HG03460 (cell line): ENCODE data around the gene SPATS2.
A peak's percentile ranks its signal among the peaks of the same experiment; 100 is the strongest.

Experiments
- ATAC-seq: cut with Tn5 transposase; IDR thresholded peaks from one replicate; pipeline ENCODE4 v1.9.1; 2021; ENCODE audit not compliant: unreplicated experiment

SPATS2 gene

DNA sequence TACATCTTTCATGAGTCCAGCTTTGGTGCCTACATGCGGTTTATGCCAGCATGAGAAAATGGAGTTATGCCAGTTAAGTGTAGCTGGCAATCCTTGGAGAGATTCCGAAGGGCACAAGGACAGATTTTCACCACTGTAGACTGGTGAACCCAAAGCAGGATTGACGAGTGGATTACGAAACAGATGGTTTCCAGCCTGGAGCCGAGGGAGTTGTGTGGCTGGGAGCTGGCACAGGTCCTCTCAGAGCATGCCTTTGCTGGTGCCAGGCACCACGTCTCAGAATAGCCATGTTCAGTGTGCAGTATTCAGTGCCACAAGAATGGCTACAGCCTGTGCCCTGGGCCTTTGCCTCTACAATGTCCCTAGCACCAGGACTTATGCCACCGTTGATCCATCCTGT, 184.8 kb downstream of the SPATS2 start:
- ATAC-seq, result no peak

DNA sequence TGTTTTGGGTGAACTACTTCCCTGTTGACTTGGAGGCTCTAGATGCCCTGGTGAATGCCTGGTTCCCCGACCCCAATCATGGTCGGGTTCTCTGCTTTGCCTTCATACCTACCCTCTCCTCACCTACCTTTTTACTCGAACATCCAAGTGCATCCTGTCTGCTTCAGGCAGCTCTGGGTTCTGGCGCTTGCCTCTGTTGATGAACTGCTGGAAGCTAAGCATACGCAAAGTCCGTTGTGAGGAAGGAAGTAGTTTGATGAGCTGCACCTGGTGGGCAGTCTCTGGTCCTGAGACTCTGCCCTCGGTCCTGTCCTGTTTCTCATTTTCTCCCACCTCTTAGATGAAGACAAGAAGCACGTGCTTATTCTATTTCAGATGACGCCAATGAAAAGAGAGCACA, 185.2 kb downstream of the SPATS2 start:
- no peak for ATAC-seq

DNA sequence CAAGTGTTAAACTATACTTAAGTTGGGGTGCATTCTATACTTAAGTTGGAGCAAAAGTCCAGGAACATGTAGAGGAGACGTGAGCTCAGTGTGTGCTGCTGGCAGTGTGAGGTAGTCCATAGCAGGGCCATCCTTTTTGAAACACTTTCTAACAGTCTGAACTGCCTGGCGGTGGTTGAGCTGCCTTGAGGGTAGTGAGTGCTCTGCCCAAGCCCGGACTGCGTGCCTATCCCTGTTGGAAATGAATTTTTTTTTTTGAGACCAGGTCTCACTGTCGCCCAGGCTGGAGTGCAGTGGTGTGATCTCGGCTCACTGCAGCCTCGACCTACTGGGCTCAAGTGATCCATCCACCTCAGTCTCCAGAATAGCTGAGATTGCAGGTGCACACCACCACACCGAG, 185.6 kb downstream of the SPATS2 start:
- no peak for ATAC-seq

DNA sequence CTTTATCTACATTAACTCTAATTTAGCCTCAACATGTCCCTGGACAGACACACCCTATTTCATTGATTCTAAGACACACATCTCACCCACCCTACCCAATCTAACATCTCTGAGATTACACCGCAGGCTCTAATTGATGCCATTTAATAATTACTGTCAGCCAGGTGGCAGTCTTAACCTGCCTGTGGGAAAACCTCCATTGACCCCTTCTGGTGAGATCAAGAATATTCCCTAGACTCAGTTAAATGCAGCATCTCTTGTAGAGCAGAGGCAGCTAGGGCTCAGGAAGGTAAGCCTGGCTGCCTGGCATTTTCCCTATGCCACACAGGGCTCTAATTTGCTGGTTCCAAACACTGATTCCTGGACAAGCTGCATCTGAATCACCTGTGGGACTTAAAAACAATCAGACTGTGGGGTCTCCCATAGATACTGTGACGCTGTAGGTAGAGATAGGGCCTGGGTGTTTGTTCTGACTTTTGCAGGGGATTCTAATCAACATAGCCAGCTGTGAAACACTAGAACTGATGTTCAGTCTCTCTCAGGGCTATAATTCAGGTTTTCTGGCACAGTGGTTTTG, 186.3 kb downstream of the SPATS2 start:
- ATAC-seq, result no peak

DNA sequence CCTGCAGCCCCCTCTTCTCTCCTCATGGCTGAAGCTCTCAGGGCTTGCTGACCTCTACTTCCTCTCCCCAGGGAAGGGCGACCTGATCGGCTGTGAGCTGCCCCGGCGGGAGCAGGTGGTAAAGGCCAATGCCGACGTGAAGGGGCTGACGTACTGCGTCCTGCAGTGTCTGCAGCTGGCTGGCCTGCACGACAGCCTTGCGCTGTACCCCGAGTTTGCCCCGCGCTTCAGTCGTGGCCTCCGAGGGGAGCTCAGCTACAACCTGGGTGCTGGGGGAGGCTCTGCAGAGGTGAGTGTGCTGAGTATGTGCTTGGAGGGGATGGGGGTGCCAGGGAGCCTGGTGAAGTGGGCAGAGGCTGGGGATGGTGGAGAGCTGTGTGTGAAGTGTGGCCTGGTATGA, 187.0 kb downstream of the SPATS2 start:
- no peak for ATAC-seq

DNA sequence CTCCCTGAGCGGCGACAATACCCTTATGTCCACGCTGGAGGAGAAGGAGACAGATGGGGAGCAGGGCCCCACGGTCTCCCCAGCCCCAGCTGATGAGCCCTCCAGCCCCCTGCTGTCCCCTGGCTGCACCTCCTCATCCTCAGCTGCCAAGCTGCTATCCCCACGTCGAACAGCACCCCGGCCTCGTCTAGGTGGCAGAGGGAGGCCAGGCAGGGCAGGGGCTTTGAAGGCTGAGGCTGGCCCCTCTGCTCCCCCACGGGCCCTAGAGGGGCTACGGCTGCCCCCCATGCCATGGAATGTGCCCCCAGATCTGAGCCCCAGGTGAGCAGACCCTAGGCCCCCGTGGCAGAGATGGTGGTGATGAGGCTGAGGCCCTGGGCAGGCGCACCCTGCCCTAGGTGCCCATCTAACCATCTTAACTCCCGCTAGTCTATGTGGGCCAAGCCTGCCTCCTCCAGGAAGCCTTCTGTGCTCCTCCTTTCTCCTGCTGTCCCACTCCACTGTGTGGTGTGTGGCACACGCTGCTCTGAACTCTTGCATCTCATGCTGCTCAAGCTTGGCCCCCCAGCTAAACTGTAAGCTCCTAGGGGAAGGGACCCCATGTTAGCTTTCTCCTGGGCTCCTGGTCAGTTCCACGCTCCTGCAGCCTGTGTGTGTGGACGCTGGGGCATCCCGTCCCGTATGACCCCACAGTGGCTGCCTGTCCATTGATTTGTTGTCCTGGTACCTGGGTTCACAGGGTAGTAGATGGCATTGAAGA, 188.5 kb downstream of the SPATS2 start:
- no peak for ATAC-seq

DNA sequence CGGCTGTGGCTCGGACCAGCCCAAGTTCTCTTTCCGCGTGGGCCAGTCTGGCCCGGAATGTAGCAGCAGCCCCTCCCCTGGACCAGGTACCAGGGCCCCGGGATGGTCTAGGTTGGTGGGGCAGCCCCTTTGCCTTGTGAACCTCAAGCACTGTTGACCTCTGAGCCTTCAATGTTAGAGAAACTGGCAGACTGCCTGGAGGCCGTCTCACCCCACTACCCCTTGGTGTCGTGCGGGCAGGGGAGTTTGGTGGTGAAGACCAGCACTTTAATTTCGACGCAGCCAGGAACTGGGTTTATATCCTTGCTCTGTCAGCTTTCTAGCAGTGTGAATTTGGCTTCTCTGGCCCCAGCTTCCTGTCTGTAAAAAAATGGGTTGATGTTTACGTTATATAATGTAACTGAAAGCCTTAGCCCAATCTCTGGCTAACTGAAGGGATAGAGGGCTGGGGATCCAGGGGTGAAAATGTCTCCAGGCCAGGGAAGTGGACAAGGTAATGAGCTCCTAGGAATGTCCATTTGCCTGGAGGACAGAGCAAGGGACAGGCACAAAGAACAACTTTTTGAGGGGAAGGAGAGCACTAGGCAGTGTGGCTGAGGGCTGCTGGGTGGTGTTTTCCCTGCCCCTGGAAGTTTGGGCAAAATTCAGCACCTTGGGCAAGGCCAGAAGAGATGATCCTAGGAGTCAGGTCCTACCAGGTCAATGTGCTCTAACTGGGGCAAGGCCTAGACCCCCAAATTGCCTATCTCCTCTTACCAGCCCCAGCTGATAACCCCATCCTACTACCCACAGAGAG, 189.3 kb downstream of the SPATS2 start:
- ATAC-seq, result no peak

DNA sequence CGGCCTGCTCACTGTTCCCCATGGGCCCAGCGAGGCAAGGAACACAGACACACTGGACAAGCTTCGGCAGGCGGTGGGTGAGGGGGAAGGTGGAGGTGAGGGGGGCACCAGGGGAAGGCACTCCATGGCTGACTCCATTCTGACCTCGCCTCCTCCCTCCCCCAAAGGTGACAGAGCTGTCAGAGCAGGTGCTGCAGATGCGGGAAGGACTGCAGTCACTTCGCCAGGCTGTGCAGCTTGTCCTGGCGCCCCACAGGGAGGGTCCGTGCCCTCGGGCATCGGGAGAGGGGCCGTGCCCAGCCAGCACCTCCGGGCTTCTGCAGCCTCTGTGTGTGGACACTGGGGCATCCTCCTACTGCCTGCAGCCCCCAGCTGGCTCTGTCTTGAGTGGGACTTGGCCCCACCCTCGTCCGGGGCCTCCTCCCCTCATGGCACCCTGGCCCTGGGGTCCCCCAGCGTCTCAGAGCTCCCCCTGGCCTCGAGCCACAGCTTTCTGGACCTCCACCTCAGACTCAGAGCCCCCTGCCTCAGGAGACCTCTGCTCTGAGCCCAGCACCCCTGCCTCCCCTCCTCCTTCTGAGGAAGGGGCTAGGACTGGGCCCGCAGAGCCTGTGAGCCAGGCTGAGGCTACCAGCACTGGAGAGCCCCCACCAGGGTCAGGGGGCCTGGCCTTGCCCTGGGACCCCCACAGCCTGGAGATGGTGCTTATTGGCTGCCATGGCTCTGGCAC, 190.1 kb downstream of the SPATS2 start:
- no peak for ATAC-seq

DNA sequence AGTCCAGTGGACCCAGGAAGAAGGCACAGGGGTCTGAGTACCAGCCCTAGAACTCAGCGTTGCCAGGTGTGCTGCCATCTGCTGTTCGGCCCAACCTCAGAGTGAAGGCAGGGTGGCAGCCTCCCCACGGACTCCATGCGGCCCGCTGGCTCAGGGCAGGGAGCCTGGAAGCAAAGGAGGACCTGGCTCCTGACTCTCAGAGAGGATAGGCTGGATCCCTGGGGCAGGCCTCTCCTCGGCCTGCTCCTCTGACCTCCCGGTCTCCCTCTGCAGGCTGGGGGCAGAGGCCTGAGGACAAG, 190.6 kb downstream of the SPATS2 start:
- no peak for ATAC-seq

DNA sequence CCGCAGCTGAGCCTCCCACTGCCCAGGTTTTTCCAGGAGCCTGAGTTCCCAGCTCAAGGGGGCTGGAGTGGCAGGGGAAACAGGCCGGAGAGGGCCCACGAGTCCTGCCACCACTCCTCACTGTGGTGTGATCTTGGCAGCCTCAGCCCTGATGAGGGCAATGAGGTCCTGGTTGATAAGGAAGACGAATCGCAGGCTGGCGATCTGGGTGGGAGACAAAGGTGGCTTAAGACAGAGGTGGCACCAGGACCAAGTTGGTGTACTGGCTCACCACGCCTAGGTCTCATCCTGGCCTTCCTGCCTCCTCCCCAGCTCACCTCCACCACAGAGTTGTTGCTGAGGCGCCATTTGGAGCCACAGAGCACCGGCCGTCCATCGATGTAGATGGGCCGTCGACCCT, 191.3 kb downstream of the SPATS2 start:
- ATAC-seq, result no peak

DNA sequence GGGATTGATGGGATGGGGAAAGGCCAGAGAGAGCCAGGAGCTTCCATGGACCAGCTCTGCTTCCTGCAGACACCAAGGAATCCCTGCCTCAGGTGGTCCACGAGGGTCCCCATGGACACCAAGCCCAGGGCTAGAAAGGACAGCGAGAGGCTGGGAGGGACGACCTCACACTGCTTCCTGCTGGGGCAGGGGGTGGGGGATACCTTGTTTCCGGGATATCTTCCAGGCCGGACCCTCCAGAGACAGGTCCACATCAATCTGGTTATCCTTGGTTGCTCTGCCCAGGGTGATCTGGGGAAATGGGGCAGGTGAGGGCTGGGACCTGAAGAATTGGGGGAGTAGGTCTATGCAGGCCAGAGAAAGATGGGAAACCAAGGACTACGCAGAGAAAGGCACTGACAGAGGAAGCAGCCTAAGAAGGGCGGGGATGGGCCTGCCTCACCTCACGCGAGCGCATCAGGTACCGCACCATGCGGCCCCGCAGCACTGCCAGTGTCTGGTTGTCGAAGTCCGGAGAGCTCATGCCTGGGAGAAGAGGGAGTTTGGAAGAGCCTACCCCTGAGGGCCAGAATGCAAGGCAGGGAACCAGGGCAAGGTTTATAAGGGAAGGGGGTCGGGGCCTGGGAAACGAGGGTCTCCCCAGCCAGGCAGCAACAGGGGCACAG, 191.9 kb downstream of the SPATS2 start:
- no peak for ATAC-seq

DNA sequence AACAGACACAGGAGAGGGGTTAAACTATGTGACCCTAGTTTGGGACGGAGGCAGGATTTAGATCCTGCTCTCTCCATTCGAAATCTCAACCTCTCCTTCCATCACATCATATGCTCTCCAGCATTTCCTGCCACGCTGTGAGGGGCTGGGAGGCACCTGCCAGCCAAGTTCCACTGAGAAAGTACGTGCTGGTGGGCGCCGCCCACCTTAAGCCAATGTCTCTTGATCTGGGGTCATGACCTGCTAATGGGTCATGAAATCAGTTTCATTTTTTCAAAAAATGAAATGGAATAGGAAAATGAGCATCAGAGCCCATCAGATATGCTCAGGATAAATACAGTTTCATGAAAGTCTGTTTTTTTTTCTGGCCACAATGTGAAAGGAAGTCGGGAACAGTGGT, 193.4 kb downstream of the SPATS2 start:
- ATAC-seq, result no peak

DNA sequence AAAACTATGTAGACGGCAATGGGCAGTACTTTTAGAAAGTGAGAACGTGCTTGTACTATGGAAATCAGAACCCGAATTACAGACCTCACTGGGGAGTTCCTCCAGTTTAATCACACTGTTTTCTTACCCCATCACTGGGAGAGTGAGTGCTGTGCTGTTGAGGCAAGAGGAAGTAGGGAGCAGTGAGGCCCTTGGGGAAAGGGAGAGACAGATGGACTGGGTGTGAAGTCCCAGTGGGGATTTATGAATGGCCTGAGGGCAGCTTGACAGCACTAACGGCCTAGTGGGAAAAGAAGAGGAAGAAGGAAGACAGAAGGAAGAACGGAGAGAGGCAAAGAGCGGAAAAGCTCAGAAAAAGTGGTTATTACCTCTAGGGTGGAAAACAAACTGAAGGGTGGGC, 195.0 kb downstream of the SPATS2 start:
- no peak for ATAC-seq

DNA sequence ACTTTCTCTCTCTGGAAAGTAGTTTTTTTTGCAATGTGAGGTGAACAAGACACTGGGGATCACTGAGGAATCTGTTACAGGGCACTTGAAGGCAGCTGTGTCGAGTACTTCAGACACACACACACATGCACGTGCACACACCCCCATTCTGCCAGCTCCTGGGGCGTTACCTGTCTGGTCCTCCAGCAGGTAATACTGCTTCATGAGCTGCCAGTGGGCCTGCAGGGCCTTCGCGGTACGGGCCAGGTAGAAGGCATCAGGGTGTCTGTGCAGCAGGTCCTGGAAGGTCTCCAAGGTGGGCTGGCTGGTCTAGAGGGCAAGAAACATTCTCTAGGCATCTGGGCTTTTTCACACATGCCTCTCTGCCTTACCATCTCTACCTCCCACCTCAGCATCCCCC, 195.6 kb downstream of the SPATS2 start:
- no peak for ATAC-seq

DNA sequence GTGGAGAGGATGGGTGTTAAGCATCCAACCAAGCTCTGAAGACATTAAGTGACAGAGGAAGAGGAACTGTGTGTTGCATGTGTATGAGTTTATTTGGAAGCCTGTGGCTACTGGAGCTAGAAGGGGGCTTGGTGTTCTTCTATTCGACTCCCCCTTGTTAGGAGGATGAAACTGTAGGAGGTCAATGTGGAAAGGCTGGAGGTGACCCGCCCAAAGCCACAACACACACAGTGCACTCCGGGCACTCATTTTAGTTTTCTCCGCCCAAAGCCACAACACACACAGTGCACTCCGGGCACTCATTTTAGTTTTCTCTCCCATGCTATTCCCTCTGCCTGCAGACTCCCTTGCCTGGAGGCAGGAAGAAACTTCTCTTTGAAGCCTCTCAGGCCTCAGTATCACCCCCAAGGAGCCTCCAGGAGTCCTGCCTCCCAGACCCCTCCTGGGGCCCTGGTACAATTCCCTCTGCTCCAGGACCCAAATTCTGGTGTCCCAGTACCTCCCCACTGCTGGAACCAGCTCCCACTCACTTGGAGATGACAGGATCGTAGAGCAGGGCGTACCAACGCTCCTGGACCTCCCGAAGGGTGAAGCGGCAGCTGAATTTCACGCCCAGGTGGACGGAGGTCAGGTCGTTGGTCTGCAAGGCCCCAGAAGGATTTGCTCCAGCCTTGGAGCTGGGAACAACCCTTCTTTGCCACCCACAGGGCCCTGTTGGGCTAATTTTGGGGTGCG, 196.9 kb downstream of the SPATS2 start:
- no peak for ATAC-seq

DNA sequence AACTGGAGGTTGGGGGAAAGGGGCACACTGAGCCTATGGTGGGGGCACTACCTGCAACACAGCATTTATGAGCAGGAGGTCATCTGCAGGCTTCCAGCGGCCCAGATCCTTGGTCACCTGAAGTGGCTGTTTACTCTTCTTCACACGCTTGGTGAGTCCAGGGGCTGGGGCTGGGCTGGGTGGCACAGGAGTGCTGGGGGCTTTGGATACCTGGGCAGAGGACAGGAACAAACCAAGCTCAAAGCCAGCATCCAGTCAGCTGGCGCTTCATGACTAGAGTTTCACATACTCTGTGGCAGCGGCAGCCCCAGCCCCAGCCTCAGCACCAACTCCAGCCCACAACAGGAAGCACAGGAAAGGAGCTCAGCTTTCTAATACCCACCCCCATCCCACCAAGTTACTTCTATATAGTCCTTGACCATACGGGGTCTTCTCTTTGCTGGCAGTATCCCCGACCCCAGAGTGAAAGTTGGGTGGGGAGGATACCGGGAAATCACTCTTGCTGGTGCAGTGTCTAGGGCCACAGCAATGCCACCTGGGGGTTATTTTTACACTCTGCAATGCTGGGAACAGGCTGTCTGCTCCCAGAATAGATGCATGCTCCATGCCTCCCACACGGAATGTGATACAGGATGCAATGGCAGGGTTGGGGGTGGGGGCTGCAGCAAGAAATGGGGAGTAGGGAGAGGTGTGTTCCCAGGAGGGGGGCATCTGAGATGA, 197.6 kb downstream of the SPATS2 start:
- ATAC-seq, result no peak

DNA sequence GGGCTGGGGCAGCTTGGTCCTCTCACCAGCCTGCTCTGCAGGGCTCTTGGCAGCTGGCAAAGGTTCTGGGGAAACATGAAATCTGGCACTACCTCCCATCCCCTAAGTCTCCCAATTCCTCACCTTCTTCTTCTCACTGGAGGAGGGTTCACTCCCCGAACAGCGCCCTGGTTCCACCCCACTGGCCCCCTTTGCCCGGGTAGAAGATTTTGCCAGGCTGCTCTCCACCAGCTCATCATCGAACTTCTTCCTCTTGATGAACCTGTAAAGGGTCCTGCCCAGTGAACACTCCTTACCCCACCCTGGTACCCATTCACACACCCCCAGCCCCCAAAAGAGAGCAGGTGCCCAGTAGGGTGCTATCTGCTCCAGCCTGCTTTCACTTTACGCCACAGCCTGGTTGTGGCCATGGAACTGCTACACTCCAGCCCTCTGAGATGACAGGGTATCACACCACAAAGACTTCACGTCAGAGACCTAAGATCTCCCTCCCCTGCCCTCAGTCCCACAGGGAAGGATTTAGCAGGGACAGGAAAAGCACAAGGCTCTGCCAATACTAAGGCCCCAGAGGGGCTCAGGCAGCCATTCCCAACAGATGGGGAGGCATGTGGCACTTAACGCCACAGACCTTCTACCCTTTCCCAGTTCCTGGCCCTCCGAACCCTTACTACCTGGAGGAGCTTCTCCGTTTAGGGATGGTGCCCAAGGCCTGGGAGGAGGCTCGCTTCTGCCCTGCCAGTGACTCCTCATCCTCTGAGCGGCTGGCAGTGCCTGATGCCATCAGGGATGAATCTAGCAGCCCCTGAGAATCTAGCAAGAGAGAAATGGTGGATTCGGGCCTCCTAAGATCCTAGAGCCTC, 198.4 kb downstream of the SPATS2 start:
- ATAC-seq, result no peak

DNA sequence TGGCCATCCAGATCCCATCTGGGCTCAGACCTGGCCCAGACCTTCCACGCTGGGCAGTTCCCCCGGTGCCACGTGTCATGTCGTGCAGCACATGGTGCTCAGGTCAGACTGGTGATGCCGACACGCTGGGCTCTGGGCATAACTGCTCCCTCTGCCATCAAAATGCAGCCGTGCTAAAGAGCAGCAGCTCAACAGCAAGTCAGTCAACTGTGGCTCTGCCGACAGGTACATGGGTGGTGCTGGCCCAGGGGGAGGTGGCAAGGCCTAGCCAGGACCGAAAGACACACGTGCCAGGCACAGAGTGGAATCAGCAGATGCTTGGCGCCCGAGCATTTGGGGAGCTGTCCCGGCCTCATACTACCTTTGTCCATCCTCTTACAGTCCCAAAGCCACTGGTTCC, 199.1 kb downstream of the SPATS2 start:
- ATAC-seq, result no peak

DNA sequence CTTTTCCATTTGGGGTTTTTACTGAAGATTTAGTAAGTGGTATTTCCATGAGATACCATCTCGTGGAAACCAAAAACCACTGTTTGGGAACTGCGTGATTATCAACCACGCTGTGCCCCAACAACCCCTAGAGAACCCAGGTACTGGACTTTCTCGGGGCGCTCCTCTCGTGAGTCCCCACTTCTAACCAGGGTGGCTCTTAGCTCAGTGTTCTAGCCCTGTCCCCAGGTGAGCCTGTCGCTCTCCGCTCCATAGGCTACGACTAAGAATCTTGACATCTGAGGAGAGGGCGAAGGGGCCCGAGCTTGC, 200.0 kb downstream of the SPATS2 start:
- peak; percentile 18 for ATAC-seq
